T-helper 2 cell treated with Interferon-gamma antibody and Interleukin-4, amounts not matched to agents 5 μg/mL and 100 μg/mL, for 36 hours (primary cell): ENCODE results near the gene ZNF438.

ENCODE experiments used
- DNase-seq: peaks from one replicate; pipeline ENCODE4 v3.0.0; 2021; ENCODE audit warnings: low spot score
- H3K27ac Mint-ChIP-seq: one replicate; pipeline ENCODE4 v1.8.0; 2021; ENCODE audit warnings: mild to moderate bottlenecking, mixed read lengths
- H3K27me3 Mint-ChIP-seq: one replicate; pipeline ENCODE4 v1.8.0; 2021; ENCODE audit warnings: low read depth, mixed read lengths
- H3K36me3 Mint-ChIP-seq: one replicate; pipeline ENCODE4 v1.8.0; 2021; ENCODE audit warnings: low read depth, mixed read lengths
- H3K4me1 Mint-ChIP-seq: one replicate; pipeline ENCODE4 v1.8.0; 2021; ENCODE audit warnings: low read depth, mixed read lengths
- H3K4me3 Mint-ChIP-seq: one replicate; pipeline ENCODE4 v1.8.0; 2022; ENCODE audit warnings: mild to moderate bottlenecking, moderate library complexity, mixed read lengths
- H3K9me3 Mint-ChIP-seq: one replicate; pipeline ENCODE4 v1.8.0; 2021; ENCODE audit warnings: mixed read lengths

Gene ZNF438

DNA sequence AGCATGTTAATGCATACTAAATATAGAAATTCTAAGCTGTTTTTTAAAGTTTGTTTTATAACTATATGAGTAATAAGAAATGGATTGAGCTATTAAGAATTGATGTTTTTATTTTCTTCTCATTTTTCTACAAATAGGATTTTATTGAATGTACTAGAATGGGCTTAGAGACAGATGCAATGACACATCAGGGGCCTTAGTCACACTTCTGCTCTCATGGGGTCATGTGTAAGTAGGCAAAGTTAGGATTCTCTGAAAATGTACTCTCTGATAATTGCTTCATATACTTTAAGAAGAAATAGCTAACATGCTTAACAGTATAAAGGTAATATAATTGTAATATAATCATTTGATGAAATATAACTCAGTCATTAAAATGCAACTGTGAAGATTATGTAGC is 154.6 kb downstream of the ZNF438 start:
- no peaks in the 10 kb centered on the region for H3K9me3 Mint-ChIP-seq
- no peaks in the 10 kb centered on the region for H3K36me3 Mint-ChIP-seq
- no peak for DNase-seq
- H3K27me3 Mint-ChIP-seq, result no peaks in the 10 kb centered on the region
- H3K4me3 Mint-ChIP-seq, result no peak overlapping the region
- no peak overlapping the region for H3K27ac Mint-ChIP-seq
- H3K4me1 Mint-ChIP-seq, result no peaks in the 10 kb centered on the region

DNA sequence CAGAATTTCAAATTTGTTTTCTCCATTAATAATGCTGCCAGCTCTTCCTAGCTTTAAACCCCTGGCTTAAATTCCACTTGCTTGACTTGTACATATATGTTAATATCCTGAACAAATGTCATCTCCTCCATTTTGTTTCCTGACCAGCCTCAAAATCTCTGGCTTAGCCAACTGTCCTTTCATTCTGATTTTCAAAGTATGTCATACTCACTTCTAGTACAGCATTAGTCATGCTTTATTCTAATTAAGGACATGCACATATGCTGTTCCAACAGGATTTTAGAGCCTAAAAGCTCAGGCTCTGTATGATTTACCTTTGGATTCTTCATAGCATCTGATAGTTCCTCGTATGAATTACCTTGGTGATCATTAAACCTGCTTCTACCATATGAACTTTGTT is 158.3 kb downstream of the ZNF438 start:
- no peak overlapping the region for H3K27ac Mint-ChIP-seq
- DNase-seq, result no peak
- no peak overlapping the region for H3K4me3 Mint-ChIP-seq
- H3K4me1 Mint-ChIP-seq, result no peaks in the 10 kb centered on the region
- no peaks in the 10 kb centered on the region for H3K9me3 Mint-ChIP-seq
- H3K27me3 Mint-ChIP-seq, result no peaks in the 10 kb centered on the region
- no peaks in the 10 kb centered on the region for H3K36me3 Mint-ChIP-seq

DNA sequence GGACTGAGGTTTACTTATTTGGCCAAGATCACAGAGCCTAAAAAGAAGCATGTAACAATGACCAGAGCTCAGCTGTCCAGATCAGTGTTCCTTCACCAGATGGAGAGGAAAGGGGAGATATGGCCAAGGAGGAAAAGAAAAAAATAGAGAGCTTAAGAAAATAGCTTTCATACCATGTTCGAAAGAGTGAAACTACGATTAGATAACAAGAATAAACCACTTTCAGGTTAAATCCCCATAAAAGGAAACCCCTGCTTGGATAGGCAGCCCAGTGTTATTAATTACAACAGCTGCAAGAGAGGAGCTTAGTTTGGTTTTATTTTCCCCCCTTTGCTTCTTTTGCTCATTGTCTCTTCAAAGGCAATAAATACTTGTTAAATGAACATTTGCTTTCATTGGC is 160.8 kb downstream of the ZNF438 start:
- H3K36me3 Mint-ChIP-seq, result no peaks in the 10 kb centered on the region
- H3K27me3 Mint-ChIP-seq, result no peaks in the 10 kb centered on the region
- H3K4me1 Mint-ChIP-seq, result no peaks in the 10 kb centered on the region
- no peak overlapping the region for H3K4me3 Mint-ChIP-seq
- no peak overlapping the region for H3K27ac Mint-ChIP-seq
- DNase-seq, result no peak
- no peaks in the 10 kb centered on the region for H3K9me3 Mint-ChIP-seq

DNA sequence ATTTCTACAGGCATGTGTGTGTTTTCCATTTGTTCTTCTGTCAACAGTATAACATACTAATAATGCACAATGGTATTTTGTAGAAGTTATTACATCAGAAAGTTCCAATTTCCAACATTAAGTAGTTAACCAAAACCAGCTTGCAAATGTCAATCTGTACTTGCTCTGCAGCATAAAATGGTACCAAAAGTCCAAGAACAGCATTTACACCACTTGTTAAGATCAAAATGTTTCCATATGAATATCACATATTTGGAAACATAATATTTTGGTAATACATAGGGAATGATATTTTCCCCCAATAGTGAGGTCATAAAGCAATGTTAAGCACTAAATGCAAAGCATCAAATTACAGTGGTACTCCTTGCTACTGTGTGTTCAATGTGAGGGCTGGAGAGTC is 162.1 kb downstream of the ZNF438 start:
- Mint-ChIP-seq H3K4me1 (no peaks in the 10 kb centered on the region), H3K4me3 (no peak overlapping the region), H3K9me3 (no peaks in the 10 kb centered on the region), H3K27ac (no peak overlapping the region), H3K27me3 (no peaks in the 10 kb centered on the region), H3K36me3 (no peaks in the 10 kb centered on the region)
- no peak for DNase-seq

DNA sequence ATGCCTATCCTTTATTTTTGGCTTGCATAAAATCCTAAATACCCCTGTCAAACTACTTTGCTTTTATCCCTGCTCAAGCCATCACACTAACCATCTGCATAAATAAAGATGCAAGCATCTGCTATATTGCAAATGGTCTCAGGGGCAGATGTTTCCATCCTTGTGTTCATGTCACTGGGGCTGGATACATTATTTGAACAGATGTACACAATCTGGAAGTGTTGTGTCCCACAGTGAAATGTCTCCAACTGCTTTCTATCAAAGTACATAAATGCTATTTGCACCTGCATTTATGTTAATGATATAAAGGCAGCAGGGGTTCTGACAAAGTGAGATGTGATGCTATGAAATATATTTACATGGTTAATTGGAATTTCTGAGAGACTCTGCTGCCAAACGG is 163.1 kb downstream of the ZNF438 start:
- Mint-ChIP-seq H3K9me3 (no peaks in the 10 kb centered on the region), H3K4me3 (no peak overlapping the region), H3K27ac (no peak overlapping the region), H3K27me3 (no peaks in the 10 kb centered on the region), H3K36me3 (no peaks in the 10 kb centered on the region), H3K4me1 (peaks cover 1% of the 10 kb centered on the region)
- DNase-seq, result no peak

DNA sequence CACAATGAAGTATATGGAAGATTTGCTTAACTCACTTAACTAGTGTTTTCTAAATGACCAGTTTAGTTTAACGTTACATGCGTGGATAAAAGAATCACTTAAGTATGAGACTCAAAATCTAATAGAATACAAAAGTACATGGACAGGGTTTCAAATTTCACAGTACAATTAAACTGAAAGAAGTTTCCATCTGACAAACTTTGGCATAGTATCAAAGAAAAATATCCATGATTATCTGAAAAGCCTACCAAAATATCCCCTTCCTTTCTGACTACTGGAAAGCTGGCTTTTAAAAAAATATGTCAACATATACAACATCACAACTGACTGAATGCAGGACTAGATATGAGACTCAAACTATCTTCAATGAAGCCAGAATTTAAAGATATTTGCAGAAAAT is 164.8 kb downstream of the ZNF438 start:
- Mint-ChIP-seq H3K4me1 (peaks cover 7% of the 10 kb centered on the region), H3K9me3 (no peaks in the 10 kb centered on the region), H3K27me3 (no peaks in the 10 kb centered on the region), H3K4me3 (no peak overlapping the region), H3K36me3 (no peaks in the 10 kb centered on the region), H3K27ac (no peak overlapping the region)
- no peak for DNase-seq

DNA sequence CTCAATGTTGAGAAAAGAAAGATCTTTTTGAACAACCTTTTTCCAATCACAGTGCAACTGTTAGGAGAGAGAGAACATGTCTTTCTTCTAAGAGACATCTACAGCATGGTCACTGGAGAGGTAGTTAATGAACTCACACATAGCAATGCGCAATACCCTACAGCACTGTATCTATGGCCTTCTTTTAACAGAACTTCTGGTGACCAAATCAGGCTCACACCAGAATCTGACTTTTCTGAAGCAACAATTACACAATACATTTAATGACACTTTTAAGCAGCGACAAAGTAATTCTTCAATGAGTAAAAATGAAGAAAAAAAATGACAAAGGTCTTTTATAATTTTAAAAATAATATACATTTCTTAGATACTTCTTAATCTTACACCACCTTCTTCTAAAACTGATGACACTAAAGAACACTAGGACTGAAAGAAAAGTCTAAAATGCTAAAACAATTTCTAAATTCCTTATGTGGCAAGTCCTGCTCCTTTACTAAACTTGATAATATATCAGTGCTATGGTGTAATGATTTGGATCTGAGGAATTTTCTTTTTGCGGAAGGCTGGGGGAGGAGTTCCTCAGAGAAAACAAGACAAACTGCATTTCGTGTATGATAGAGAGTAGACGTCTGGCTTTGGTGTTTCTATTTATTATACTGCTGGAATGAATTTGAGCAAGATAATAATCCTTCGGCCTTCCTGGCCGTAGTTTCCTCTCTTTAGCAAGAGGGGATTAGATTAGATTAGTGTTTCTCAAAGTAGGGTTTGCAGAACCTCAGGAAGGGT is 166.3 kb downstream of the ZNF438 start:
- no peak overlapping the region for H3K27ac Mint-ChIP-seq
- H3K4me3 Mint-ChIP-seq, result no peak overlapping the region
- peaks cover 9% of the 10 kb centered on the region for H3K4me1 Mint-ChIP-seq
- H3K9me3 Mint-ChIP-seq, result no peaks in the 10 kb centered on the region
- H3K27me3 Mint-ChIP-seq, result no peaks in the 10 kb centered on the region
- no peaks in the 10 kb centered on the region for H3K36me3 Mint-ChIP-seq
- DNase-seq, result no peak

DNA sequence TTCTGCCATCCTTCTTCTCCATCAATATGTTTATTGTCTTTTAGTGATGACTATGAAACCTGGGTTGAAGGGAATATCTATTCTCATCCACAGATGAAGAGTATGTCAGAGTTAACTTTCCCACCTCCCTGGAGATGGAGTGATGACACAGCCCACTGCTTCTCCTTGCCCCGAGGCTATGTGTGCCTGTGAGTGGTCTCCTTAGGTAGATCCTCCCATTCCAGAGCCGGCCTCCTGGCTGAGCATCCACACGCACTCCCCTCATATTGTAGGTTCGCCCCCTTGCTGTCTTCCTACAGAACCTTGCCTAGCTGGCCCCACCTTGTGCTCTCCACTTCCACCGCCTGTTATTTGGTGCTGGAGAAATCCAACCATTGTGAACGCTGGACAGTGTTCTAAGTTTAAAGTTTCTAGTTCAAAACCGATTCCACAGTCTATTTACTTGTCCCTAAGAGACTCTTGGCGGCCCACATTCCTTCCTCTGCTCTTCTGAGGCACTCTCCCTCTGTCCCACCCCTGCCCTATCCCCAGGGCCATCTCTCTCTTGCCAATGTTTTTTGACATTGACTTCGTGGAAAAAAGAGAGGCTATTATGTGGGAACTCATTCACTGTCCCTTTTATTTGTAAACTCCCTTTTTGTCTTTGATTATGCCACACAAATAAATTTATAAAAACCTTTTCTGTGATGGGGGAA is 168.0 kb downstream of the ZNF438 start:
- H3K27me3 Mint-ChIP-seq, result no peaks in the 10 kb centered on the region
- H3K4me1 Mint-ChIP-seq, result peaks cover 16% of the 10 kb centered on the region
- no peak overlapping the region for H3K4me3 Mint-ChIP-seq
- no peak overlapping the region for H3K27ac Mint-ChIP-seq
- no peaks in the 10 kb centered on the region for H3K36me3 Mint-ChIP-seq
- DNase-seq, result no peak
- no peaks in the 10 kb centered on the region for H3K9me3 Mint-ChIP-seq

DNA sequence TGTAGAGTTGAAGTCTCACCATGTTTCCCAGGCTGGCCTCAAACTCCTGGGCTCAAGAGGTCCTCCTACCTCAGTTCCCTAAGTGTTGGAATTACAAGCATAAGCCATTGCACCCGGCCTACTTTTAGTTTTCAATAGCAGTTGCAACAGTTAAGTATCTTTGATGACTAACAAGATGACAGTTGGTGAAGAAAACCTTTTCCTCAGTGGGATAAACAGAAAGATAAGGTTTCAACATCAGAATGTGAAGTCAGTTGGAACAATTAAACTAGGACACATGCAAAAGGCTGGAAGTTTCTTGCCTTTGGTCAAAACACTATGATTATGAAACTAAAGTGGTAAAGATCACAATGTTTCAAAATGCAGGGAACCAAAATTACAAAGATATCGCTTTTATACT is 169.2 kb downstream of the ZNF438 start:
- no peaks in the 10 kb centered on the region for H3K27me3 Mint-ChIP-seq
- no peaks in the 10 kb centered on the region for H3K9me3 Mint-ChIP-seq
- no peak overlapping the region for H3K4me3 Mint-ChIP-seq
- no peak overlapping the region for H3K27ac Mint-ChIP-seq
- H3K36me3 Mint-ChIP-seq, result no peaks in the 10 kb centered on the region
- no peak for DNase-seq
- H3K4me1 Mint-ChIP-seq, result peaks cover 16% of the 10 kb centered on the region

DNA sequence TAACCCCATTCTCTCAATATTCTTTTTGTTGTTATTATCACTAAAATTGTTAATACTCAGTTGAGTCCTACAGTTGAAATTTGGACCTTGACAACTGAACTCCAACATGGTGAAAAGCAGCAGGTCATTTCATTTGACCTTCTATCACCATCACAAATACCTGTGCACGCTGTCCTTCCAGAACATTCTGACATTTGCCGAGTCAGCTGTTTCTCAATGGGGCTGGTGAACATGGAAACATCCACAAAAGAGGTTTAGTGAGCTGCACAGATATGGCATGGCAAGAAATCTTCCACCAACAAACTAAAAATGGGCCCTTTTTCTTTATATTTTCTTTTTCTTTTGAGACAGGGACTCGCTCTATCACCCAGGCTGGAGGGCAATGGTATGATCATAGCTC is 169.7 kb downstream of the ZNF438 start:
- Mint-ChIP-seq H3K9me3 (no peaks in the 10 kb centered on the region), H3K36me3 (no peaks in the 10 kb centered on the region), H3K4me1 (peaks cover 16% of the 10 kb centered on the region), H3K4me3 (no peak overlapping the region), H3K27me3 (no peaks in the 10 kb centered on the region), H3K27ac (no peak overlapping the region)
- DNase-seq, result no peak

DNA sequence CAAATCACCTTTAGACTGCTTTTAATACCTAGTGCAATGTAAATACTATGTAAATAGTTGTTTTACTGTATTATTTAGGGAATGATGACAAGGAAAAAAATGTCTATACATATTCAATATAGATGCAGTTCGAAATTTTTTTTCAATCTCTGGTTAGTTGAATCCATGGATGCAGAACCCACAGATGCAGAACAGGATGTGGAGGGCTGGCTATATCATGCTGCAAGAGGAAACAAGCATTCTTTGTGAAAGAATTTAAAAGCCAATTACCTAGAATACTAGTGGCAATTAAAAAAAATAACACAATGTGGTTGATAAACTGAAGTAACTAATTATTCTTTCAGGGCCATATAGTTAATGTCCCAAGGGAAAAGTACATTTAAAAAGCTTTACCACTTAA is 170.4 kb downstream of the ZNF438 start:
- no peaks in the 10 kb centered on the region for H3K27me3 Mint-ChIP-seq
- no peak overlapping the region for H3K27ac Mint-ChIP-seq
- peaks cover 16% of the 10 kb centered on the region for H3K4me1 Mint-ChIP-seq
- no peak overlapping the region for H3K4me3 Mint-ChIP-seq
- no peaks in the 10 kb centered on the region for H3K9me3 Mint-ChIP-seq
- DNase-seq, result no peak
- H3K36me3 Mint-ChIP-seq, result no peaks in the 10 kb centered on the region

DNA sequence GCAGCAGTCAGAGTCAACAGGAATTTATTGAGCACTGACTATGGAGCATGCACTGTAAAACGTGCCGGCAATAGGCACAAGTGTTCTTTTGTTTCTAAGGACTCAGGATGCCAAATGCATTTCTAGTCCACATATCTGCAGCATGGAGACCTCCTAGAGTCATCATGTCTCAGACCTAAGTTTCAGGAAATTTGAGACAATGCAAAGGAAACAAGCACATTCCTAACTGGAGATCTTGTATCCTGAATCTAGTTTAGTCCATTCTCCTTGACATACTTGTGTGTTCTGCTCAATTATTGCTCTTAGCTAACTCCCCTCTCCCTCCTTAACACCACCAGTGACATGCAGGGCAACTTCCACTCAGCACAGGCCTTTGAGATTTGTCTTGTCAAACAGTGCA is 173.2 kb downstream of the ZNF438 start:
- peaks cover 2% of the 10 kb centered on the region for H3K36me3 Mint-ChIP-seq
- no peaks in the 10 kb centered on the region for H3K27me3 Mint-ChIP-seq
- H3K4me3 Mint-ChIP-seq, result no peak overlapping the region
- H3K27ac Mint-ChIP-seq, result no peak overlapping the region
- H3K9me3 Mint-ChIP-seq, result no peaks in the 10 kb centered on the region
- no peak for DNase-seq
- H3K4me1 Mint-ChIP-seq, result peaks cover 17% of the 10 kb centered on the region

DNA sequence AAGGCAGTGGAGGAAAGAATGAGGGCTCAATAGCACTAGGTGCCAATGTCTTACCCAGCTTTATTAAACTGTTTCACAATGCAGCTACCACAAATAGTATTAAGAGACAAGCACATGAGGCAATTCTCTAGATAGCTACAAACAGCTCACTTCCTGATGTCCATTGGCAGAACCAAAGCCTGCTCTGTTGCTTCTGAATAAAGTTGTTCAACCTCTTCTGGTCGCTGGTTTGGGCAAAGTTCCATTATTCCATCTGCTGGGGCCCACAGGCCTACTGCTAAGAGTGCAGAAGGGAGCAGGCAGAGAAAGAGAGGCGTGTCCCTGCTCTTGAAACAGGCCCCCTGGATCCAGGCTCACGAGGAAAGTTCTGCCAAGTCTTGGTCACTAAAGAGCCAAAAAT is 173.9 kb downstream of the ZNF438 start:
- Mint-ChIP-seq H3K4me3 (no peak overlapping the region), H3K27me3 (no peaks in the 10 kb centered on the region), H3K4me1 (peaks cover 17% of the 10 kb centered on the region), H3K27ac (no peak overlapping the region), H3K9me3 (no peaks in the 10 kb centered on the region), H3K36me3 (peaks cover 2% of the 10 kb centered on the region)
- DNase-seq, result no peak

DNA sequence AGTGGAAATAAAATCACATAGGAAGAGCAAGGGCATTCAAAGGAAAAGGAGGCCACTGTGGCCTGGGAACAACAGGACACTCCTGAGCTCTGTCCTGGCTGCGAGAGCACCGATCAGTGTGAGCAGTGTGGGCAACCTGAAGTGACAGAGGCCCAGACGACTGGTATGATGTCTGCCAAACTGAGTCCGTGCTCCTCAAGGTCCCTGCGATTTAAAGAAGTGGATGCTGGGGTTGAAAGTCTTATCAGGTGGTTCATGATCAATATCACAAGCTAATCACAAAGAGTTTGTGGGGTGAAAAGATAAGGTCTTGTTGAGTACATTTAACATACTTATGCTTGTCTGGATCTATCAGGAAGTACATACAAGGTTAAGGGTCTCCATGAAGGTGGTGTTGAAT is 176.5 kb downstream of the ZNF438 start:
- DNase-seq, result no peak
- H3K36me3 Mint-ChIP-seq, result peaks cover 2% of the 10 kb centered on the region
- no peaks in the 10 kb centered on the region for H3K27me3 Mint-ChIP-seq
- H3K9me3 Mint-ChIP-seq, result no peaks in the 10 kb centered on the region
- no peak overlapping the region for H3K4me3 Mint-ChIP-seq
- peaks cover 7% of the 10 kb centered on the region for H3K4me1 Mint-ChIP-seq
- no peak overlapping the region for H3K27ac Mint-ChIP-seq

DNA sequence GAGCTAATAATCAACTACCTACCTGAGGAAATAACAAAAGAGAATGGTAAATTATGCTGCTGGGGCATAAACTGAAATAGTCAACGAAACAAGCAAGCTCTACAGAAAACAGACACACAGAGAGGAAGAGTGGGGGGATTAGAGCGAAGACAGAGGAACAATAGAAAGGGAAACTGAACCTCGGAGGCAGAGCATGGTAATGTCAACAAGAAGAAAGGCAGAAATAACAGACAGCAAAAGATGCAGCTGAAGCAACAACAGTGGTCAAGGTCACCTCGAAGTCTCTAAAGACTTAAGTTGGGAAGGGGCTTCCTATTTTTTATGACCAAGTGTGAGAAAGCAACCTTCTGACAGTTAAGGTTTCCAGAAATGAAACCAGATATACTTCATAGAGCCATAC is 177.0 kb downstream of the ZNF438 start:
- no peak for DNase-seq
- Mint-ChIP-seq H3K4me3 (no peak overlapping the region), H3K27me3 (no peaks in the 10 kb centered on the region)

More for the DNA sequence above, 177.0 kb downstream of the ZNF438 start:
- Mint-ChIP-seq H3K27ac (no peak overlapping the region), H3K36me3 (peaks cover 2% of the 10 kb centered on the region), H3K9me3 (no peaks in the 10 kb centered on the region), H3K4me1 (peaks cover 4% of the 10 kb centered on the region)
